ENCODE measurements around the gene ANKRD33B. TPM values are rescaled to one million over a fixed set of nuclear protein-coding genes. Genes with fewer than 3 reads are reported as not detected.

ANKRD33B gene
- total and polyA plus RNA-seq, 2 of the 8 experiments (the other 6 are each of a cell fraction or from before 2014, with no cell fraction given), result 6.9 to 20.6 TPM

DNA sequence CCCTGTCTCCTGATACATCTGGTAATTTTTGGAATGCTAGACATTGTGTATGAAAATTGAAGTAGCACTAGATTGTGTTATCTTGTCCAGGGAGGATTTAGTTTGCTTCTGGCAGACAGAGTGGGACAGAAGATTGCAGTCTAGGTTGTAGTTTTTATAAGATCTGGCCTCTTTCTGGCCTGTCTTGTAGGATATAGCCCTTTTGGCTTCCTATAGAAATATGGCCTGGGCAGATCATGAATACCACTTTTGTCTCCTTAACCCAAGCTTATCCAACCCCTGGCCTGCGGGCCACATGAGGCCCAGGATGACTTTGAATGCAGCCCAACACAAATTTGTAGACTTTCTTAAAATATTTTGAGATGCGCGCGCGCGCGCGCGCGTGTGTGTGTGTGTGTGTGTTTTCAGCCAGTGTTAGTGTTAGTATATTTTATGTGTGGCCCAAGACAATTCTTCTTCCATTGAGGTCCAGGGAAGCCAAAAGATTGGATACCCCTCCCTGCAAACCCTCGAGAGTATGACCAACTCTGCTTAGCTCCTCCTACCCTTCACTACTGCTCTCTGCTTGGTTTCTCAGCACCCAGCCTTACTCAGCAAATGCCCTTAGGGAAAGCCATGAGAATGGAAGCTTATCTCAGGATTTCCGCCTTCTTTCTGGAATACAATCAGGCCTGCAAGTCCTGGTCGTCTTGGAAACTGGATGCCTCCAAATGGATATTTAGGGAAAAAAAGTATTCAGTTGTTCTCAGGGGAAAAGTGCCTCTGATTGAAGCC, 26.5 kb downstream of the ANKRD33B start:
- H2BK20ac ChIP-seq (ENCODE audit: low read length), result no peak overlapping the region
- H3K56ac ChIP-seq (replicated peaks; ENCODE audit: insufficient read length, low read depth, low read length), result no peak overlapping the region
- WGBS, 2 experiments (ENCODE audit: extremely low coverage in 1 of 2, insufficient coverage in 1 of 2, insufficient read length in 1 of 2, insufficient replicate concordance in 2 of 2, low coverage in 1 of 2, low lambda C conversion rate in 2 of 2, missing lambda C conversion rate in 1 of 2), result 77% methylated on average over 12 of the region's 13 CpGs; no CpG with 5 or more reads in 1 of the 2 experiments
- FAIRE-seq (peak; percentile 50), DNase-seq (ENCODE audit: low read depth in 1 of 2, low spot score in 2 of 2) (peak; percentile 46 to 53)
- H3K14ac ChIP-seq (ENCODE audit: insufficient read length), result no peak overlapping the region
- H3K4me2 ChIP-seq (ENCODE audit: insufficient read depth in 1 of 2, low read depth in 2 of 2, low read length in 2 of 2), result no peak overlapping the region; a peak in 1 of 4 replicates
- no peak overlapping the region for H4K5ac ChIP-seq (ENCODE audit: insufficient read length, low read depth, low read length)
- H2BK5ac ChIP-seq (ENCODE audit: low read depth, low read length), result no peak overlapping the region
- no peak overlapping the region for H2BK12ac ChIP-seq (ENCODE audit: low read depth, low read length)
- H2BK120ac ChIP-seq (replicated peaks; ENCODE audit: low read depth, low read length), result no peak overlapping the region
- H2AFZ ChIP-seq (ENCODE audit: low read length), result no peak overlapping the region
- no peak overlapping the region for H3K4me3 ChIP-seq (ENCODE audit: extremely low read depth in 1 of 4, insufficient read depth in 2 of 4, low read depth in 3 of 4, low read length in 4 of 4)
- H3K36me3 ChIP-seq (ENCODE audit: control insufficient read depth in 2 of 4, insufficient read depth in 4 of 4, low read length in 3 of 4), result no peaks in the 10 kb centered on the region
- CTCF ChIA-PET (ENCODE audit: partially characterized antibody), result interaction anchor here (0.6 to 3.9 kb wide), 9 partner anchors 15 to 147 kb away, joined by 3 to 17 read pairs (median 3); no protein-coding TSS in a partner anchor
- H3K9ac ChIP-seq (replicated peaks in 1 of 4; ENCODE audit: extremely low read depth in 1 of 4, low read depth in 3 of 4, low read length in 3 of 4), result no peak overlapping the region
- no peak overlapping the region for H3K27ac ChIP-seq (ENCODE audit: low read depth, low read length)
- H2BK15ac ChIP-seq (ENCODE audit: low read length), result no peak overlapping the region
- H3K4me1 ChIP-seq (replicated peaks in 1 of 4; ENCODE audit: control insufficient read depth in 3 of 4, insufficient read depth in 4 of 4, low read length in 3 of 4), result peaks cover 4 to 14% (median 5%) of the 10 kb centered on the region in 4 experiments
- no peaks in the 10 kb centered on the region; a peak in 1 of 4 replicates for H3K79me2 ChIP-seq (ENCODE audit: control insufficient read depth in 1 of 2, insufficient read depth in 2 of 2, low read length in 2 of 2)
- H3K9me3 ChIP-seq (ENCODE audit: insufficient read depth in 2 of 2, low read depth in 1 of 2, low read length in 1 of 2), result no peaks in the 10 kb centered on the region
- TF ChIP-seq, protein P1, sequence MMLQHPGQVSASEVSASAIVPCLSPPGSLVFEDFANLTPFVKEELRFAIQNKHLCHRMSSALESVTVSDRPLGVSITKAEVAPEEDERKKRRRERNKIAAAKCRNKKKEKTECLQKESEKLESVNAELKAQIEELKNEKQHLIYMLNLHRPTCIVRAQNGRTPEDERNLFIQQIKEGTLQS (IDR thresholded peaks at IDR 0.05; ENCODE audit: insufficient read depth, low read depth, low read length), result no peak
- no peak for TF ChIP-seq BRCA1 (IDR thresholded peaks at IDR 0.05; ENCODE audit: low read depth, low read length)
- TF ChIP-seq CREB1 (IDR thresholded peaks at IDR 0.05), result no peak
- TF ChIP-seq SIX5 (IDR thresholded peaks at IDR 0.05; ENCODE audit: low read depth, low read length), result no peak
- TF ChIP-seq TAF1 (IDR thresholded peaks at IDR 0.05; ENCODE audit: low read depth, low read length), result no peak
- no peak for TF ChIP-seq CEBPB (IDR thresholded peaks at IDR 0.05; ENCODE audit: low read depth, low read length)
- TF ChIP-seq MAFK (IDR thresholded peaks at IDR 0.05; ENCODE audit: low read depth, low read length), result peak; percentile 78; the same call in 1 of the 2 replicates
- TF ChIP-seq ZNF274 (IDR thresholded peaks at IDR 0.05; ENCODE audit: borderline replicate concordance, extremely low read depth, low read length), result no peak
- TF ChIP-seq SIRT6 (IDR thresholded peaks at IDR 0.05; ENCODE audit: low read length), result no peak
- no peak for TF ChIP-seq POLR2AphosphoS5 (IDR thresholded peaks at IDR 0.05; ENCODE audit: low read depth, low read length)
- TF ChIP-seq KDM1A (IDR thresholded peaks at IDR 0.05; ENCODE audit: borderline replicate concordance, low read length), result no peak
- no peak for TF ChIP-seq SRF (IDR thresholded peaks at IDR 0.05; ENCODE audit: low read depth, low read length)
- peak; percentile 86 for TF ChIP-seq BACH1 (IDR thresholded peaks at IDR 0.05; ENCODE audit: low read length)
- H3K79me1 ChIP-seq (ENCODE audit: low read depth, low read length), result no peaks in the 10 kb centered on the region; the same call in 1 of the 2 replicates
- no peak overlapping the region for H4K91ac ChIP-seq (replicated peaks; ENCODE audit: insufficient read length, low read length)
- no peak overlapping the region for H2AK5ac ChIP-seq (ENCODE audit: low read depth, low read length)
- no peak overlapping the region for H4K8ac ChIP-seq (ENCODE audit: extremely low read depth, insufficient read depth, low read length)
- no peak overlapping the region for H3K4ac ChIP-seq (replicated peaks; ENCODE audit: insufficient read length, low read depth, low read length)
- no peak overlapping the region for H3K23ac ChIP-seq (ENCODE audit: insufficient read length)
- POLR2A ChIA-PET (ENCODE audit: partially characterized antibody), result no interaction called here
- no peaks in the 10 kb centered on the region for H3K27me3 ChIP-seq (replicated peaks in 1 of 4; ENCODE audit: control insufficient read depth in 3 of 4, extremely low read depth in 1 of 4, insufficient read depth in 3 of 4, low read length in 3 of 4)
- H3K18ac ChIP-seq (ENCODE audit: extremely low read depth, low read length), result no peak overlapping the region
- no peaks in the 10 kb centered on the region for H4K20me1 ChIP-seq (replicated peaks in 1 of 2; ENCODE audit: control insufficient read depth in 1 of 2, insufficient read depth in 2 of 2, low read length in 2 of 2)
- H3K23me2 ChIP-seq (ENCODE audit: low read depth, low read length), result no peaks in the 10 kb centered on the region
